ELF-1 (cell line): ENCODE data around the gene CXCR2.
"Not testable (repeated sequence)": the region's sequence is repeated elsewhere in the genome, so short reads cannot be mapped to it uniquely, and the experiment has no call there.

ENCODE experiments used
- DNase-seq: peaks from one replicate; pipeline ENCODE4 v3.0.0-alpha.2; 2016; ENCODE audit warnings: low read depth, low spot score

Gene CXCR2

GRCh38 chr2:218129458-218130135, 3.8 kb downstream of the CXCR2 start:
- no peak for DNase-seq

DNA sequence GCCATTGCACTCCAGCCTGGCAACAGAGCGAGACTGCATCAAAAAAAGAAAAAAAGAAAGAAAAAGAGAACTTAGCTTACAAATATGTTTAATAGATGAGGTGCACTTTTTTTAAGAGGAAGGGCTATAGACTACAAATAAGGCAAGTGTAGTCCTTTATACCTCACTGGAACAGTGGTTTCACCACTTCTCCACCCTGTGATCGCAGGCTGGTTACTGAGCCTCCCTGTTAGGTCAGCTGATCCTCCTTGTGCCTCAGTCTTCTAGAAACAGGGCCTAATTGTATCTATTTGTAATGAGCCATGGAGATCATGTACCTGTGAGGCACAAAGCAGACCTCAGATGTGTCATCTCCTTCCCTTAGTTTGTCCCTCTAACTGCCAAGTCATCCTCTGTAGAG, 4.5 kb downstream of the CXCR2 start:
- DNase-seq, result no peak

GRCh38 chr2:218130822-218131221, 5.0 kb downstream of the CXCR2 start:
- no peak for DNase-seq

DNA sequence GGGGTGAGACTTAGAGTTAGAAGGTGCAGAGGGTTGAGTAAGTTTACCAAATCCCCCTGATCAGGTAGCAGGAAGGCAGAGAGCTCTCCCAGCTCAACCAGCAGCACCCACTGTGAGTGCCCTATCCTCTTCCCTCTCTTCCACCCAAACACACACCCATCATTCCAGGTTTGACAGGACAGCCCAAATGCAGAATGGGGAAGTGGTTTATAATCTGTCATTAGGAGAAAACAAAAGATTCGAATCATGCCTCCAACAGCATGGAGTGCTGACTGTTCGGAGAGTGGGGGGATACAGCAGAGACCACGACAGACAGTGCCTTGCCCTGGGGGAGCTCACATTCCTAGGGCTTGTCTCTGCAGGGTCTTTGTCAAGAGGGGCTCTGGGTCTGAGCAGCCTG, 11.7 kb downstream of the CXCR2 start:
- no peak for DNase-seq

- DNase-seq, result no peak
These were observed 12.2 kb downstream of the CXCR2 start for GRCh38 chr2:218138047-218138446.

GRCh38 chr2:218145124-218145523, 19.3 kb downstream of the CXCR2 start:
- DNase-seq, result no peak

- no peak for DNase-seq
These were observed 20.2 kb downstream of the CXCR2 start for GRCh38 chr2:218146056-218146455.

GRCh38 chr2:218149098-218149497, 23.3 kb downstream of the CXCR2 start:
- peak; percentile 40 for DNase-seq

DNA sequence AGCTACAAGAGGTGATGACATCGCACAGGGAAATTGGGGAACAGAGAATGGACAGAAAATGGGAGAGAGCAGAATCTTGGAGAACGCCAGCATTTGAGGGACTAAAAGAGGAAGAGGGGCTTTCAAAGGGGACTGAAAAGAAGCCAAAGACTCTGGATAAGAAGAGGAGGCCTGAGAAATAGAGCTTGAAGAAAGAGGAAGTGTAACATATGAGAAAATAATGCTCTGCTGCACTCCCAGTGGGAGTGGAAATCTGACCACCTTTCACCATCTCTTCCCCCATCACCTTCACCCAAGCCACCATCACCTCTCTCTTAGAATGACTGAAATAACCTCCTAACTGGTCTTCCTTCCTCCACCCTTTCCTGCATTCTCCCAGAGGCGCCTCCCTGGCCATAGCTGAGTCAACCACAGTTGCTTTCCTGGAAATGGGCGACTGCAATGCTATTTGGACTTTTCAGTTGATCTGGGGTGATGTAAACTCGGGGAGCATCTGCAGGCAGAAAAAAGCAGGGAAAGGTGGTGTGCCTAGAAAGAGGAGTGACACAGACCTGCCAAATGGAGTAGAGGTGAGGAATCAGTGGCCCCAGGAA, 24.1 kb downstream of the CXCR2 start:
- DNase-seq, result no peak

GRCh38 chr2:218152172-218152571, 26.3 kb downstream of the CXCR2 start:
- no peak for DNase-seq

- DNase-seq, result no peak
These were observed 26.9 kb downstream of the CXCR2 start for GRCh38 chr2:218152777-218153176.

- DNase-seq, result no peak
These were observed 30.2 kb downstream of the CXCR2 start for GRCh38 chr2:218155953-218156479.

DNA sequence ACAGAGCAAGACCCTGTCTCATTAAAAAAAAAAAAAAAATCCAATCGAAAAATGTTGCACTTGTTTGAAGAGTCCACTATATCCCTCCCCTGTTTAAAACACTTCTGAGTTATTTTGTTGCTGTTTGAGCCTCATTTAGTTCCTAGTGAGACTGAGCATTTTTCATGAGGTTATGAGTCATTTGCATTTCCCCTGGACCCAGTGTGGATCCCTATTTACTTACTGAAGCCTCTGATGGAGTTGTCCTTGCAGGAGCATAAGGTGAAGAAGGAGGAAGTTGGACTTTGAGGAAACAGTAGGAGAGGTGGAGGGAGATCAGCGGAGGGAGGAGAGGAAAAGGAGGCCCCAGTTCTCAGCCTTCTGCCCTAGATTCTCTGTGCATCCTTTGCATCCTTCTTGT, 35.8 kb downstream of the CXCR2 start:
- DNase-seq, result no peak

DNA sequence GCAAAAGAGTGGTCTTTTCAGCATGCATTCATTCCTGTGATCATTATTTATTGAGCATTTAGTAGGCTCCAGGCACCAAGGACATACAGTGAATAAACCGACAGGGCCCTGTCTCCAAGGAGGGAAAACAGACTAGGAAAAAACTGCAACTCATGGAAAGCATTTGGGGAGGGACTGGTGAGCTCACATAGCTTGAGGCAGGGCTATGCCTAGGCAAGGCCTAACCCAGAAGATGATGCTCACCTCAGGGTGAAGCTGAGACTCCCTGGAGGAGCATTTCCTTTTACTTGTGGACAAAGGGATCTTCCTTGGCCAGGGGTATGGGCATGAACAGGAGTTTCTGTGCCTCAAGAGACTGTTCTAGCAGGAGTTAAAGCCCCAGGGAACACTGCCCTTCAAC, 37.0 kb downstream of the CXCR2 start:
- no peak for DNase-seq

DNA sequence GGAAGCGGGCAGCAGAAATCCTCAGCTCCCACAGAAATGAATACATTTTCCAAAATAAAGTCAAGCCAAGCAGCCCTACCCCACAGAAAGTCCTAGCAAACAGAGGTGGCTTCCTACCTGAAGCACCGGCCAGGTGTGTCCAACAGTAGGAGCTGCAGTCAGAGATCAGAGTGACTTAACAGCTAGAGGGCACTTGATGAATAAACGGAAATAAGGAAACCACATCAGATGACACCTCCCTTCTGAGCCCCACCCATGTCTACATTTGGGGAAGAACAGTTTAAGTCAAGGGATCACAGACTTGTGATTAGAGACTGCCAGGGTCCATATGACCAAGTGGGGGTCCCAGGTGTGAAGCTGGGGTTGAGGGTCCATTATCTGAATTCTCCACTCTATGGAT, 41.0 kb downstream of the CXCR2 start, which contains the start of gene CXCR1:
Gene CXCR1, minus strand, starts transcription at position 172 of the 400 bp plus-strand sequence. CDS start 1,751 bp downstream, outside the sequence.
- no peak for DNase-seq

DNA sequence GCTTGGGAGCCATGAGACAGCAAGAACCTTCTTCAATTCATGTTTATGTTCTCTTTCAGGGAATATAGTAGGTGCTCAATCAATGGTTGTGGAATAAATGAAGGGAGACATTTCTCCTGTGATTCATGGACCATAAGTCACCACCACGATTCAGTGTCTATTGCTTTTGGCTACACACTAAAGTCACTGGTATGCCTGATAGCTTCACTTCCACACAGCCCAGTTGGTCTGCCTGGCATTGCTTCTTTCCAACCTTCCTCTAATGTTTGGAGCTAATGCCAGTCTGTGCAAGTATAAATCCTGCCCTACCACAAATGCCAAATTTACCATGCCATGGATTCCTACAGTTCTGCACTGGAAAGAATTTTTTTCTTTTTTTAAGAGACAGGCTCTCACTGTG, 42.2 kb downstream of the CXCR2 start:
- DNase-seq, result no peak

DNA sequence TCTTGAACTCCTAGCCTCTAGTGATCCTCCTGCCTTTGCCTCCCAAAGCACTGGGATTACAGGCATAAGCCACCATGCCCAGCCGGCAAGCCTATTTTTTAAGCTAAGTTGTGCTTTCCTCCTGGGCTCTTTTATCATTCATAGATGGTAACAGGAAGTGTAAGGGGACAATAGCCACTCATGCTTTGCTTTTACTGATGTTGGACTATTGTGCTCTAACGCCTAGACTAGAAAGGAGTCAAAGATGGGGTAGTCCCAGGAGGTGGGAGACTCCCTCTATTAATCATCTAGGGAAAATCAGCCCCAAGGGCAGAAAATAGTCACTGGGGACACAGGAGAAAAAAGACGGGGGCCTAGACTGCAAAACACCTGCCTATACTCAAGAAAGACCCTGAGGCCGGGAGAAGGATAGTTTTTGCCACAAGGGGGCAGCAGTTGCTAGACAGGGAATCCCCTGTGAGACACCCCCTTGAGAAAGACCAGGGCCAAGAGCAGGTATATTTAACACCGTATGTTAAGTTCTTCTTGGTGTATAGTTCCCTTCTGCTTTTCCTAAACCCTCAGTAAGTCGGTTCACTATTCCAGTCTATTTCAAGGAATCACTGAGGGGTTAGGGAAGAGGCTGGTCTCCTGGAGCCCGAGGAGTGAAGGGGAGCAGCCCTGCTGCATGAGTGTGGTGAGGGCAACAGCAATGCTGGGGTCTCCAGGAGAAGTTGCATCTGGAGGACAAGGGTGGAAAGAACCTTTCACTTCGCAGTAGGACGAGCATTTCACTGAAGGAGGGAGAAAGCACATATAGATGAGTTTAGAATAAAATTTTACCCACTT, 43.0 kb downstream of the CXCR2 start:
- peak; percentile 77 for DNase-seq

GRCh38 chr2:218169757-218170546, 44.1 kb downstream of the CXCR2 start:
- DNase-seq, result no peak

GRCh38 chr2:218171744-218172143, 45.9 kb downstream of the CXCR2 start:
- not testable (repeated sequence) for DNase-seq

DNA sequence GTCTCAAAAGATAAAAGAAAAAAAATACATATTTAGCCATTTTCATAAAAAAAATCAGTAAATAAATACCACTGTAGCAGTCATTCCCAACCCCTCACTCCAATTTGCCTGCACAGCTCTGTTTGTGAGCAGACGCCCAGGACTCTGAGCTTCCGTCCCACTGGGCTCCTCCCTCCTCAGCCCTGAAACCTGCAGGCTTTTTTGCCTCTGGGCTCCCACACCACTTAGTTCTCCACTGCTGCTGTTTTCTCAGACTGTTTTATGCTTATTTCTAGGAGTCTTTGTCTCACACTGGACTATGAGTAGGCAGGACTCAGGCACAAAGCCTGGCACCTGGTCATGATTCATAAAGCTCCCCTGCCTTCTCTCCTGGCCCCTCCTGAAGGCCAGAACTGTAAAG, 47.0 kb downstream of the CXCR2 start:
- DNase-seq, result peak; percentile 8

GRCh38 chr2:218179782-218180181, 54.0 kb downstream of the CXCR2 start:
- no peak for DNase-seq
